OCI-LY3 (cell line): Measurements from ENCODE around the gene ARG2.

Experiments used
- CTCF ChIP-seq: fragments of 200-600, 300-600 bp; sonication (generic); IDR thresholded peaks from 2 replicates; pipeline ENCODE4 v1.5.1; 2014; ENCODE audit warnings: antibody characterized with exemption, low read length, low read depth
- EZH2phosphoT487 ChIP-seq: fragments of 200-600 bp; shearing (Covaris generic); IDR thresholded peaks from 2 replicates; pipeline ENCODE4 v1.6.1; 2018; ENCODE audit warnings: antibody characterized with exemption, mixed run types, low read depth

GRCh38 chr14:67574156-67574555 is 45.6 kb upstream of the ARG2 start:
- TF ChIP-seq CTCF (no peak), EZH2phosphoT487 (no peak)
